Panc1 (cell line): Measurements from ENCODE around the gene SEC24A. TPM values are rescaled to one million over a fixed set of nuclear protein-coding genes. Genes with fewer than 3 reads are reported as not detected.
"Not testable (repeated sequence)": the region's sequence is repeated elsewhere in the genome, so short reads cannot be mapped to it uniquely, and the experiment has no call there.

ENCODE experiments used
- ATAC-seq: fragments of 200-7000 bp; cut with Tn5 transposase; 2 replicates; pipeline ENCODE4 v1.9.1; 2020; ENCODE audit warnings: mild to moderate bottlenecking, moderate library complexity
- BruUV-seq: library from RNA; stranded (reverse); fragments of 400-500 nt; replicated peaks from 2 replicates; lab custom pipeline; 2021; lab: Mats Ljungman, UMichigan
- CTCF ChIA-PET: fragments of 300-600 bp; sonication (Branson Sonifier 250); formaldehyde crosslinking; loops from one replicate; lab custom pipeline; 2022; ENCODE audit warnings: antibody characterized with exemption; lab: Charles Lee
- POLR2A ChIA-PET: fragments of 300-600 bp; sonication (Branson Sonifier 250); formaldehyde crosslinking; loops from one replicate; lab custom pipeline; 2022; ENCODE audit warnings: antibody characterized with exemption; lab: Charles Lee
- DNase-seq: peaks from one replicate; pipeline ENCODE4 v3.0.0-alpha.2; 2010; ENCODE audit warnings: low read depth, low spot score
- H3K27ac ChIP-seq: 2 replicates; pipeline ENCODE4 v1.5.1; 2011; ENCODE audit warnings: mild to moderate bottlenecking, low read length, inconsistent platforms
- H3K27me3 ChIP-seq: fragments of 200-500 bp; sonication (Bioruptor generic); 2 replicates; pipeline ENCODE4 v1.6.0; 2014; ENCODE audit warnings: low read length, inconsistent platforms; ENCODE audit not compliant: control insufficient read depth, insufficient read depth
- H3K36me3 ChIP-seq: fragments of 200-500 bp; sonication (Bioruptor generic); 2 replicates; pipeline ENCODE4 v1.5.1; 2014; ENCODE audit warnings: inconsistent platforms, mild to moderate bottlenecking, low read length, moderate library complexity; ENCODE audit not compliant: control insufficient read depth, insufficient read depth
- H3K4me1 ChIP-seq: 2 replicates; pipeline ENCODE4 v1.5.1; 2011; ENCODE audit warnings: inconsistent platforms, mild to moderate bottlenecking, low read length, moderate library complexity; ENCODE audit not compliant: control insufficient read depth, insufficient read depth
- H3K4me3 ChIP-seq, 2 experiments: 2 replicates each; pipeline ENCODE4 v1.5.1; 2011 to 2012; ENCODE audit warnings: low read depth in 2 of 2, low read length in 2 of 2, mild to moderate bottlenecking in 2 of 2, inconsistent platforms in 1 of 2, moderate library complexity in 1 of 2
- H3K9me3 ChIP-seq: fragments of 200-500 bp; sonication (Bioruptor generic); 2 replicates; pipeline ENCODE4 v1.5.1; 2014; ENCODE audit warnings: low read depth, mild to moderate bottlenecking, inconsistent platforms, low read length, moderate library complexity; ENCODE audit not compliant: control insufficient read depth, insufficient read depth
- CTCF ChIP-seq: fragments of 450-650 bp; IDR thresholded peaks from 2 replicates; pipeline ENCODE4 v1.5.1; 2017; ENCODE audit warnings: mild to moderate bottlenecking
- POLR2AphosphoS5 ChIP-seq: IDR thresholded peaks from 2 replicates; pipeline ENCODE4 v1.6.1; 2012; ENCODE audit warnings: mild to moderate bottlenecking, low read depth, low read length, moderate library complexity
- REST ChIP-seq, 2 experiments: IDR thresholded peaks; 2 replicates each; pipeline ENCODE4 v1.6.1; 2011 to 2012; ENCODE audit warnings: low read depth in 2 of 2, control low read depth in 1 of 2, low read length in 1 of 2, mild to moderate bottlenecking in 1 of 2, moderate library complexity in 1 of 2; ENCODE audit not compliant: insufficient read depth in 1 of 2
- SIN3A ChIP-seq: IDR thresholded peaks from 2 replicates; pipeline ENCODE4 v1.6.1; 2012; ENCODE audit warnings: low read depth, mild to moderate bottlenecking, low read length, moderate library complexity, borderline replicate concordance; ENCODE audit not compliant: insufficient read depth
- in situ Hi-C: cut with HindIII; loops from 2 replicates; pipeline ENCODE4 v1.10.0; 2016; ENCODE audit warnings: low sequenced_read_pairs, low pct_unique_long_range_greater_than_20kb
- intact Hi-C: fragments of 100-400 bp; cut with micrococcal nuclease; formaldehyde crosslinking; loops from one replicate; pipeline ENCODE4 v1.10.0; 2022; ENCODE audit not compliant: unreplicated experiment
- total RNA-seq: library from RNA; stranded (reverse); gene quantifications from one replicate; pipeline ENCODE4 v1.2.1, GENCODE V29; 2021; ENCODE audit not compliant: unreplicated experiment

SEC24A gene
- total RNA-seq, 1 experiment from 2014 or later, result 22.7 TPM

GRCh38 chr5:134664448-134664847 is 15.9 kb downstream of the SEC24A start:
- ChIA-PET POLR2A (no interaction called here), CTCF (no interaction called here)
- DNase-seq, result no peak
- BruUV-seq, result no TSS peak
- no peaks in the 10 kb centered on the region for H3K9me3 ChIP-seq
- no peak overlapping the region for H3K4me3 ChIP-seq
- H3K27me3 ChIP-seq, result no peaks in the 10 kb centered on the region
- no peak for TF ChIP-seq REST (IDR thresholded peaks at IDR 0.05; ENCODE audit: insufficient read depth in 1 of 2, low read depth in 2 of 2, low read length in 1 of 2)
- no peak for TF ChIP-seq CTCF
- TF ChIP-seq SIN3A, result no peak
- TF ChIP-seq POLR2AphosphoS5, result no peak
- intact Hi-C loops, result no loop called here
- H3K27ac ChIP-seq, result no peak overlapping the region
- peaks cover 3% of the 10 kb centered on the region; the same call in 1 of the 2 replicates for H3K36me3 ChIP-seq
- H3K4me1 ChIP-seq, result no peaks in the 10 kb centered on the region
- ATAC-seq, result no peak
- in situ Hi-C loops, result no loop called here

- H3K36me3 ChIP-seq, result peaks cover 12% of the 10 kb centered on the region; the same call in 1 of the 2 replicates
- CTCF ChIA-PET, result not testable (repeated sequence)
These were observed 25.0 kb downstream of the SEC24A start for GRCh38 chr5:134673546-134673945.

GRCh38 chr5:134677357-134677756 is 28.8 kb downstream of the SEC24A start:
- H3K27me3 ChIP-seq, in situ Hi-C loops, POLR2A ChIA-PET, intact Hi-C loops, DNase-seq, H3K4me1 ChIP-seq, H3K9me3 ChIP-seq, H3K27ac ChIP-seq, H3K4me3 ChIP-seq, BruUV-seq, ATAC-seq: not testable (repeated sequence)
- CTCF ChIA-PET, result interaction anchor here (0.6 kb wide), 1 partner anchor 594 kb away, joined by 3 read pairs; no protein-coding TSS in a partner anchor
- H3K36me3 ChIP-seq, result peaks cover 19% of the 10 kb centered on the region

More at GRCh38 chr5:134673546-134673945, 25.0 kb downstream of the SEC24A start:
- BruUV-seq, H3K27me3 ChIP-seq, ATAC-seq, POLR2A ChIA-PET, H3K4me1 ChIP-seq, H3K27ac ChIP-seq, intact Hi-C loops, H3K9me3 ChIP-seq, H3K4me3 ChIP-seq, in situ Hi-C loops, DNase-seq: not testable (repeated sequence)

- ATAC-seq, H3K36me3 ChIP-seq, intact Hi-C loops, H3K4me3 ChIP-seq, H3K27me3 ChIP-seq, H3K9me3 ChIP-seq, CTCF ChIA-PET, H3K27ac ChIP-seq, in situ Hi-C loops, BruUV-seq, DNase-seq, H3K4me1 ChIP-seq: not testable (repeated sequence)
- POLR2A ChIA-PET, result interaction anchor here (0.6 kb wide), 1 partner anchor 9 kb away, joined by 7 read pairs; no protein-coding TSS in a partner anchor
These were observed 41.6 kb downstream of the SEC24A start for GRCh38 chr5:134690144-134690543.
